Left forelimb (tissue), 1 donor: ENCODE data around the gene SOX15.
A peak's percentile ranks its signal among the peaks of the same experiment; 100 is the strongest.
"Not testable (repeated sequence)": the region's sequence is repeated elsewhere in the genome, so short reads cannot be mapped to it uniquely, and the experiment has no call there.

ENCODE experiments used
- DNase-seq: peaks from one replicate; pipeline ENCODE4 v3.0.0-alpha.2; 2018; ENCODE audit warnings: low spot score

The SOX15 gene

DNA sequence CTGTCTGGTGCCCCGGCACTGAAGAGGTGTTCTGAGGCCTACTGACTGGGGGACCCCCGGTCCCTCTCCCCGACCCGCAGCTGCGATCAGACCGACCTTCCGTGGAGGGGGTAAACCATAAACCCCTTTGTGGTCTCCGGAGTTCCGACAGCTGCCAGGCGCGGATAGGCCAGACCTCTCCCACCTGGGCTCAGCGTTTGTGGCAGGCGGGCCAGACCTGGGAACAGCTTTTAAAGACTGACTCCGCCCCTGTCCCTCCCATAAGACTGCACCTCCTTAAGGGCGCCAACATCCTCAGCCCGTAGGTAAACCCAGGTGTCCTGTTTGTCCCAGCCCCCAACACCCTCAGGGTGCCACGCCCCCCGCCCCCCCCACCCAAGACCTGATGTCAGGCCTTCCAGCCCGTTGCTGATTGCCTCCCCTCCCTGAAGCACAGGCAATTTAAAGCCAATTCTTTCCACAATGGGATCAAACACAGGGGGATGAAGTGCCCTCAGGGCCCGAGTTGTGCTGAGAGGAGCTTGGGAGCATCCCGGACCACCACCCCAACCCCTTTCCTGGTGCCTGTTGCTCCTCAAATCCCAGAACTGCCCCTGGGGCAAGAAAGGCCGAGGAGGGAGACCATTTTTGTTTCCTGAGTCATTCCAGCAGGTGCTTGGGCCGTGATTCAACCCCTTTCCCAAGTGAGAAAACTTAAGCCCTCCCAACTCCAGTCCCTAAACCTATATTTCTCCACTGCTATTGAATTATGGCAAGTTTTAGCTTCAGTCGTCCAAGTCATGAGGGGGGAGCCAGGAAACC, at the start of gene SOX15:
TSS of gene SOX15 (minus strand) at position 204 of the 801 bp plus-strand sequence. CDS start 418 bp downstream, outside the sequence.
- no peak for DNase-seq

DNA sequence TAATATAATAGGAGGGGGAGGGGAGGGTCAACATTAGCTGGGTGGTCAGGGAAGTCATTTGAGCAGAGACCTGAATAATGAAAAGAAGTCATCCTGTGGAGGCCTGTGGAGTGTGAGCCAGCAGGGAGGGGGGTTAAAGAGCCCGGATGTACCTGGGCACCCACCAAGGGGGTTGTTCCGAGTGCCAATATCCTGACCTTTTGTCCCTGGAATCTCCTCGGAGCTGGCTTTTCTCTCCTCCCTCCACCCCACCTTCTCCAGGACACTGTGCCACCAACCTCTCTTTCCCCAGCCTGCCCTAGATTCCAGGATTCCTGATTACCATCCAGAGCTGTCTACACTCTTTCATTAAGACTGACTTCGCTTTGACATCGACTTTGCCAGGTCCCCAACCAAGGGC, 46.3 kb upstream of the SOX15 start:
- DNase-seq: no peak

DNA sequence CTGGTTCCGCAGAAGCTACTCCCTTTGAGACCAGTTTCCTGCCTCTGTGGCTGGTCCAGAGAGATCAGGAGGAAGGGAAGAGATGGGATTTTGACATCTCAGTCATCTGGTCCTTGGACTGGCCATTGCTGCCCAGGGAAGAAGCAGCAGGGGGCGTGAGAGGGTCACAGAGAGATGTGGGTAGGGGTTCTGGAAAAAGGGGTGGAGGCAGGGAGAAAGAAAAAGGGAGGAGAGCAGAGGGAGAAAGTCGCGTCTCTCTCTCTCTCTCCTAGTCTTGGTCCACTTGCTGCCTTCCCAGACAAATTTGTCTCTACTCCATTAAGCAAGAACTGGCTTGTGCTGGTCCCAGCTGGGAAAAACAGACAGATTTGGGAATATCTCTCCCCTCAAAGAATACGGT, 44.5 kb upstream of the SOX15 start:
- peak; percentile 75 for DNase-seq

GRCh38 chr17:7633093-7633492, 43.2 kb upstream of the SOX15 start:
- DNase-seq: no peak

GRCh38 chr17:7632492-7632894, 42.6 kb upstream of the SOX15 start:
- DNase-seq: no peak

GRCh38 chr17:7631398-7632380, 41.8 kb upstream of the SOX15 start:
- no peak for DNase-seq

DNA sequence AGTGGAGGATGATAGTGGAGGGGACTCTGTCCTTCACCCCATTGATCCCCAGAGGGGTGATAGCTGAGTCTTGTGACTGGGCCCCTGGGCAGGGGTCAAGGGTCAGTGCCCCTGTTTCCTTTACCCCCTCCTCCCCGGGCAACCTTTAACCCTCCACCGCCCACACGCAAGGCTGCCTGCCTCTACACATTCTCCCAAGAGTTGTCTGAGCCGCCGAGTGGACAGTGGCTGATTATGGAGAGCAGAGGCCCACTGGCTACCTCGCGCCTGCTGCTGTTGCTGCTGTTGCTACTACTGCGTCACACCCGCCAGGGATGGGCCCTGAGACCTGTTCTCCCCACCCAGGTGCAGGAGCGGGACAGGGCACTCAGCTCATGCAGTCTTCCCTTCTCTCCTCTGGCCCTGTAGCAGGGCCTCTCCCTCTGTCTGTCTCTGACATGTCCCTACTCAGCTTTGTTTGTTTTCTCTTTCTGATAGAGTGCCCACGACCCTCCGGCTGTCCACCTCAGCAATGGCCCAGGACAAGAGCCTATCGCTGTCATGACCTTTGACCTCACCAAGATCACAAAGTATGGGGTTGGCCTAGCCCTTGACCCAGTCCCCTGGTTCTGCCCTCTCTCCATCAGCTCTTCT, 40.2 kb upstream of the SOX15 start, which contains the start of gene SHBG:
TSS of gene SHBG (plus strand) at position 197 of the 633 bp plus-strand sequence. CDS start at position 235, 38 bp downstream.
- DNase-seq: no peak

DNA sequence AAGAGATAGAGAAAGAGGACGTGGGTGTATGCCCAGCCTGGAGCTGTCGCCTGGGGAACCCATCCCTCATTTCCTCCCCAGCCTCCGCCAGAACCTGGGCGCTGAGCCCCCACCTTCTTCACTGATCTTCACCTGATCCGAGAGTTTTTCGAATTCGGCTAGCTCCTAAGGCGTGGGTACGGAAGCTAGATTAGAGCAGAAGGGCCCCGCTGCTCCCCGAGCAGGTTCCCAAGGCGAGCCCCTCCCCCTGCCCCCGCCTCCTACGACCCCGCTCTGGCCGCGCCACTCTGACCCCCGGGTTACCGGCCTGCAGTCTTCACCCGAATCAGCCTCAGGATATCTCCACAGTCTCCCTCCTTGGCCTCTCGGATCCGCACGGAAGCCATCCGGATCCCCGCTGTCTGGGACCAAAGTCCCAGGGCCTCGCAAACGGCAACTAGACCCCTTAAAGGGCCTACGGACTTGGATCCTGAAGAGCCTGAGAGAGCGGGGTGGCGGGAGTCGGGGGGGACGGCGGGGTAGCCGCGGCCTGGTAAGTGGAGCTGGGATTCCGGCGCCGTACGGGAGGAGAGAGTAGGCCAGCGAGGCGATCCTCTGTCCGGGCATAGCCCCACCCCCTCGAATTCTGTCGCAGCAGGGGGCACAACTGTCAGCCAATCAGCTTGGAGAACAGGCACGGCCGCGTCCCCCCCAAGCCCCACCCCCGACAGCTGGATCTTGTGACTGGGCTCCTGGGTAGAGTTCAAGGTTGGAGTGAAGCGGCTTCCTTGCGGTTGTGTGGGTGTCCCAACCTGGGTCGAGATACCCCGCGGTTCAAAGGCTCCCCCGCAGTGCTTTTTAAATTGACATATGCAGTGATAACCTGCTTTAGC, 37.6 kb upstream of the SOX15 start, which contains the start of gene SAT2:
TSS of gene SAT2 (minus strand) at position 572 of the 872 bp plus-strand sequence. CDS start at position 386, 186 bp downstream.
- peak; percentile 97 for DNase-seq

DNA sequence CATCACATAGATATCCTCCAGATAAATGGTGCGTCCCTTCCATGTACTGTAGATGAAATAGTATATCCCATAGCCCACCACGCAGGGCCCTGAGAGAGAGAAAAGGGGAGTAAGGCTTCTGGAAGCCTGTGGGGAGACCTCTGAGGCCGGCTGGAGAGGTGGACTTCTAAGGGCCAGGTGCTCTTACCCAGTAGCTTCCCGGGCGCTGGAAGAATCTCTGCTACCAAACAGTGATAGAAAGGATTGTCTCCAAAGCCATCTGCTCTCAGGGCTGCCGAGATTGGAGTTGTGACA, 37.0 kb upstream of the SOX15 start:
- DNase-seq: no peak

DNA sequence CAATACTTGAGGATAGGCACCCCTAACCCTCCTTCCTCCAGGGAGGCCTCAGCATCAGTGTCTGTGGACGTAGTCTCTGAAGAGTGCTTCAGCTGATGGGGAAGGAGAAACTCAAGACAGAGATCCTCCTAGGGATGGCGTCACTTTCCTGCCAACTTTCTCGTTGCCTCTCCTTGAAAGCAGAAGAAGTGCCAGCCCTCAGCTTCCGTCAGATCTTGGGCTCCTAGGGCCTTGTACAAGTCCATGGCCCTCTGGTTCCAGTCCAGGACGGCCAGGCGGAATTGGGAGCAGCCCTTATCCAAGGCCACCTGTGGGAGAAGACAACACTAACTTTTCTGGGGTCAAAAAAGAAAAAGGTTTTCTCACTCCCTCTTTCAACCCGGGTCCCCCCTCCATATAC, 36.4 kb upstream of the SOX15 start:
- DNase-seq: no peak

DNA sequence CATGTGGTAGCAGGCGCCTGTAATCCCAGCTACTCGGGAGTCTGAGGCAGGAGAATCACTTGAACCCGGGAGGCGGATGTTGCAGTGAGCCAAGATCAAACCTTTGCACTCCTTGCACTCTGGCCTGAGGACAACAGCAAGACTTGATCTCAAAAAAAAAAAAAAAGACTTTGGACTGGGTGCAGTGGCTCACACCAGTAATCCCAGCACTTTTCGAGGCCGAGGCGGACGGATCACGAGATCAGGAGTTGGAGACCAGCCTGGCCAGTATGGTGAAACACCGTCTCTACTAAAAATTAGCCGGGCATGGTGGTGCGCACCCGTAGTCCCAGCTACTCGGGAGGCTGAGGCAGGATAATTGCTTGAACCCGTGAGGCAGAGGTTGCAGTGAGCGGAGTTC, 35.9 kb upstream of the SOX15 start:
- not testable (repeated sequence) for DNase-seq

GRCh38 chr17:7623661-7624060, 33.8 kb upstream of the SOX15 start:
- DNase-seq: no peak

- no peak for DNase-seq
These were observed 30.9 kb upstream of the SOX15 start for GRCh38 chr17:7620835-7621234.

- DNase-seq: no peak
These were observed 28.7 kb upstream of the SOX15 start for GRCh38 chr17:7618608-7619007.

GRCh38 chr17:7615265-7615747, 25.4 kb upstream of the SOX15 start:
- no peak for DNase-seq

GRCh38 chr17:7614425-7615264, 24.8 kb upstream of the SOX15 start, which contains the start of gene FXR2:
Gene FXR2 (minus strand): TSS chr17:7614897. CDS start chr17:7614532, 365 bp downstream.
- DNase-seq: peak; percentile 99

DNA sequence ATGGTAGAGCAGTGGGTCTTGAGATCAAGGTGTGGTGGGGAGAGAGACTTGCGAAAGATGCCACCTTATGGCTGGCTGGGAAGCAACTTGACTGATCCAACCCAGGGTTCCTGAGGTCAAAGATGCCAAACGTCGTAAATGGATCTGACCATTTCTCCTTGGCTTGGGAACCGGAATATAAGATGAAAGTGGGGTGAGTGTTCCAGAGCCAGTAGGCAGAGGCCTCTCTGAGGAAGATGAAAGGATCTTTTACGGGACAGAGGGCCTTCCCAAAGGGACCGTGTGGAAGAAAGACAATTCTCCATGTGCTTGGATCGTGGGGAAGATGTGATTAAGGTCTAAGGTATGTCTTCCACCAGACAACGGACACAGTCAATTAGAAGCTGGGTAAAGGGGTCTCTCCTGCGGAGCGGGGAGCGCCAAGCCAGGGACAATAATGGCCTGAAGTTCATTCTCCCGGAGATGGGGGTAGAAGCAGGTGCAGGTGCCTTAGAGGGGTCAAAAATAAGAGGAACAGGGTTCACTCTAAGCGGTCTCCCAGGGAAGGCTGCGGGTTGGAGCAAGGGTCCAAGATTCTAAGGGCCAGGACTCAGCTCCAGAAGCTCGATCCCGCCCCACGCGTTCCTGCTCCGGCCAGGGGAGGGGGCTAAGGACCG, 24.0 kb upstream of the SOX15 start:
- DNase-seq: no peak

DNA sequence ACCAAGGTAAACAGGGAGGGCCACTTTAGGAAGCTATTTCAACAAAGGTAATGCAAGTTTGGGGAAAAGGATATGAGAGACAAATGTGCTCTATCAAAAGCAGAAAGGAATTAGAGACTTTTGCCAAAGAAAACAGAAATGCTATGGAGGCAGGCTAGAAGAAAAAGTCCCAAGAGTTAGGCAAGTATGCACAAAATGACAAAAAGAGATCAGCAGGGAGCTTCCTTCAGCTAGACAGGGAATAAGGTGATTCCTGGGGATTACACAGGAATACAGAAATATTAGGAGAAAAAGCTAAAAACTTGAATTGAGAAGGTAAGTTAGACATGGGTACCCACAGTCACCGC, 22.4 kb upstream of the SOX15 start:
- no peak for DNase-seq

DNA sequence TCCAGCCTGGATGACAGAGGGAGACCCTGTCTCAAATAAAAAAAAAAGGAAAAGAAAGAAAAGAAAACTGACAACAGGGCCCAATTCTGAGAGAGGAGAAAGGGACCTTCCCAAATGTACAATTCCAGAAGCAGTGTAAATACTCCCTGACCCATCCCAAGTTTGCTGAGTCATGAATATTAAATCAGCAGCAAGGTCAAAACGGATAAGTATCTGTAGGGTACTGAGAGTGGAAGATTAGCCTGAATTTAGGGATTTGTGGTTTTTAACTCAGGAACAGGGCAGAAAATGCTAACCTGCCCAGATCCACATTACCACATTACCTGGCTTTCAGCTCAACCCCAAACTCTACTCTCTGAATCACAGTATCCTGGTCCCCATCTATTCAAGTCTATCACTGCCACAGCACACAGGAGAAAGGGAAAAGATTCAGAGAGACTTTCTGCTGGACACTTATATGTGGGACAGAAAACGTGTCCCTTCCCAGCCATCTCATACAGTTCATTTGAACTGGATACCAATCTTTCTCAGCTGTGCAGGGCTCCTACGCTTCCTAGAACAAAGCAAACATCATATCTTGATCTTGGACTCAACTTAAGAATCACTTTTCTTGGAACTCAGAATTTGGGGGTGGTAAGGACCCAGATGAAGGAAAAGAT, 21.9 kb upstream of the SOX15 start:
- DNase-seq: no peak
